Peyer's patch (tissue), 4 donors: ENCODE measurements around the gene RBBP8.

Experiments
- CTCF ChIP-seq, 6 experiments: fragments of 450-650 bp in 4 of 6; fragments of 200-600 bp in 2 of 6; sonication (generic) in 1 of 6; IDR thresholded peaks; one replicate each; pipeline ENCODE4 v1.5.1; 2017 to 2019; ENCODE audit warnings: antibody characterized with exemption in 6 of 6, mild to moderate bottlenecking in 3 of 6, moderate library complexity in 1 of 6
- POLR2A ChIP-seq, 2 donors: fragments of 450-650 bp; IDR thresholded peaks; one replicate each; pipeline ENCODE4 v1.5.1; 2017; ENCODE audit warnings: antibody characterized with exemption in 2 of 2, mild to moderate bottlenecking in 2 of 2, moderate library complexity in 2 of 2

GRCh38 chr18:23021623-23022022 is 88.5 kb downstream of the RBBP8 start:
- TF ChIP-seq CTCF (IDR thresholded peaks at IDR 0.05) (no peak), POLR2A (IDR thresholded peaks at IDR 0.05) (no peak)
